ENCODE measurements around the gene PPP1R1B. TPM values are rescaled to one million over a fixed set of nuclear protein-coding genes. Genes with fewer than 3 reads are reported as not detected.

The PPP1R1B gene
- total and polyA plus RNA-seq, 2 donors (not counting 1 experiment from before 2014, with no cell fraction given): not detected

- Histone ChIP-seq H3K27me3 (replicated peaks in 1 of 4; ENCODE audit: control extremely low read depth in 1 of 4, control insufficient read depth in 3 of 4, insufficient read depth in 4 of 4, low read length in 3 of 4) (no peaks in the 10 kb centered on the region), H3K36me3 (replicated peaks in 1 of 2; ENCODE audit: control extremely low read depth in 1 of 2, control insufficient read depth in 1 of 2, extremely low read depth in 1 of 2, insufficient read depth in 2 of 2, low read length in 1 of 2) (peaks cover 0 to 16% of the 10 kb centered on the region in 2 experiments), H3K9ac (ENCODE audit: low read length) (no peak overlapping the region), H3K79me2 (ENCODE audit: control insufficient read depth, insufficient read depth, low read length) (no peaks in the 10 kb centered on the region), H3K27ac (ENCODE audit: low read length in 2 of 2) (no peak overlapping the region), H3K9me3 (ENCODE audit: control extremely low read depth in 1 of 3, control insufficient read depth in 2 of 3, insufficient read depth in 1 of 3, low read length in 2 of 3) (no peaks in the 10 kb centered on the region), H3K4me2 (replicated peaks; ENCODE audit: low read depth, low read length, poor library complexity, severe bottlenecking) (no peak overlapping the region), H3K4me1 (ENCODE audit: control insufficient read depth in 2 of 2, insufficient read depth in 2 of 2, low read length in 2 of 2) (peaks cover 26 to 33% of the 10 kb centered on the region in 2 donors), H3K4me3 (ENCODE audit: control extremely low read depth in 1 of 5, extremely low read depth in 1 of 5, insufficient read depth in 1 of 5, low read depth in 2 of 5, low read length in 4 of 5) (no peak overlapping the region), H4K20me1 (ENCODE audit: control insufficient read depth, insufficient read depth, low read length, poor library complexity, severe bottlenecking) (no peaks in the 10 kb centered on the region), H2AFZ (ENCODE audit: insufficient read depth, low read depth, low read length, poor library complexity, severe bottlenecking) (no peak overlapping the region)
- Mint-ChIP-seq H3K4me3 (no peak overlapping the region), H3K9me3 (ENCODE audit: insufficient read depth) (no peaks in the 10 kb centered on the region), H3K4me1 (peaks cover 35% of the 10 kb centered on the region), H3K27me3 (no peaks in the 10 kb centered on the region), H3K27ac (no peak overlapping the region)
- 94% methylated on average over 11 of the region's 12 CpGs for WGBS (ENCODE audit: insufficient coverage)
- TF ChIP-seq CTCF (IDR thresholded peaks at IDR 0.05) (no peak), EZH2 (IDR thresholded peaks at IDR 0.05; ENCODE audit: borderline replicate concordance, insufficient read depth, low read depth, low read length, poor library complexity, severe bottlenecking) (no peak)
- ChIA-PET POLR2A (interaction anchor here (0.6 kb wide), 1 partner anchor 130 kb away, joined by 6 read pairs; no protein-coding TSS in a partner anchor), CTCF (interaction anchor here (0.9 to 1.4 kb wide), 2 partner anchors 8 to 12 kb away, joined by 3 to 6 read pairs; no protein-coding TSS in a partner anchor)
- intact Hi-C loops (cut with micrococcal nuclease): loop anchor here (5.0 kb wide), 1 partner anchor 222 kb away; the partner anchor contains the start of gene CDK12
- ATAC-seq (ENCODE audit: low read depth) (no peak), DNase-seq (no peak)
Observed at GRCh38 chr17:39684369-39685192, 57.8 kb downstream of the PPP1R1B start.

Other genes starting within 250 kb of the PPP1R1B start
- 36.2 and 38.1 TPM in 2 replicates for gene FBXL20, start 225.3 kb upstream of the PPP1R1B start, total RNA-seq
- 6.1 and 7.6 TPM in 2 replicates for gene FBXL20, start 225.3 kb upstream of the PPP1R1B start, polyA plus RNA-seq
- gene MED1, start 175.7 kb upstream of the PPP1R1B start, total RNA-seq: 56.9 and 59.1 TPM in 2 replicates
- gene MED1, start 175.7 kb upstream of the PPP1R1B start, polyA plus RNA-seq: 11.1 and 13.1 TPM in 2 replicates
- gene CDK12, start 165.5 kb upstream of the PPP1R1B start, total RNA-seq: 117 and 134 TPM in 2 replicates
- 25.6 and 29.8 TPM in 2 replicates for gene CDK12, start 165.5 kb upstream of the PPP1R1B start, polyA plus RNA-seq
- not detected in 2 replicates for gene NEUROD2, start 19.0 kb upstream of the PPP1R1B start, total RNA-seq
- 0.04 and 0.06 TPM in 2 replicates for gene NEUROD2, start 19.0 kb upstream of the PPP1R1B start, polyA plus RNA-seq
- 93.1 and 101 TPM in 2 replicates for gene STARD3, start 10.2 kb downstream of the PPP1R1B start, total RNA-seq
- gene STARD3, start 10.2 kb downstream of the PPP1R1B start, polyA plus RNA-seq: 209 and 231 TPM in 2 replicates
- 4.2 and 5.1 TPM in 2 replicates for gene TCAP, start 38.4 kb downstream of the PPP1R1B start, total RNA-seq
- gene TCAP, start 38.4 kb downstream of the PPP1R1B start, polyA plus RNA-seq: 3.8 and 5.2 TPM in 2 replicates
- 0.39 and 0.76 TPM in 2 replicates for gene PNMT, start 41.5 kb downstream of the PPP1R1B start, total RNA-seq
- gene PNMT, start 41.5 kb downstream of the PPP1R1B start, polyA plus RNA-seq: 0.13 and 0.87 TPM in 2 replicates
- 34.3 and 36.9 TPM in 2 replicates for gene PGAP3, start 61.1 kb downstream of the PPP1R1B start, total RNA-seq
- 27.4 and 38.1 TPM in 2 replicates for gene PGAP3, start 61.1 kb downstream of the PPP1R1B start, polyA plus RNA-seq
- 8.4 TPM in 2 replicates for gene ERBB2, start 73.1 kb downstream of the PPP1R1B start, total RNA-seq
- gene ERBB2, start 73.1 kb downstream of the PPP1R1B start, polyA plus RNA-seq: 3.2 and 4.6 TPM in 2 replicates
- gene MIEN1, start 103.6 kb downstream of the PPP1R1B start, total RNA-seq: 37.9 and 41.1 TPM in 2 replicates
- gene MIEN1, start 103.6 kb downstream of the PPP1R1B start, polyA plus RNA-seq: 55.6 and 63.2 TPM in 2 replicates
- 0.78 and 0.84 TPM in 2 replicates for gene GRB7, start 111.0 kb downstream of the PPP1R1B start, total RNA-seq
- gene GRB7, start 111.0 kb downstream of the PPP1R1B start, polyA plus RNA-seq: 0.81 and 1.5 TPM in 2 replicates
- gene IKZF3, start 237.4 kb downstream of the PPP1R1B start, total RNA-seq: 178 and 187 TPM in 2 replicates
- gene IKZF3, start 237.4 kb downstream of the PPP1R1B start, polyA plus RNA-seq: 63.0 and 64.0 TPM in 2 replicates
- gene ZPBP2, start 241.2 kb downstream of the PPP1R1B start, total RNA-seq: 1.7 and 2.0 TPM in 2 replicates
- 1.5 and 1.6 TPM in 2 replicates for gene ZPBP2, start 241.2 kb downstream of the PPP1R1B start, polyA plus RNA-seq

Measured in B cell (primary cell).